Upper lobe of left lung (tissue), 6 donors: ENCODE results near the gene TAF4. TPM values are rescaled to one million over a fixed set of nuclear protein-coding genes. Genes with fewer than 3 reads are reported as not detected.

Experiments
- ATAC-seq, 2 donors: fragments of 200-7000 bp; cut with Tn5 transposase; one replicate each; pipeline ENCODE4 v1.9.1; 2022; ENCODE audit warnings: mild to moderate bottlenecking in 2 of 2, moderate library complexity in 2 of 2; ENCODE audit not compliant: low FRiP score in 2 of 2
- DNase-seq, 2 donors: peaks; one replicate each; pipeline ENCODE4 v3.0.0-alpha.2; 2019 to 2020
- H3K27ac ChIP-seq, 4 donors: fragments of 200-600 bp; sonication (generic); one replicate each; pipeline ENCODE4 v1.5.1; 2016 to 2019
- H3K27me3 ChIP-seq, 4 donors: fragments of 200-600 bp; sonication (generic); one replicate each; pipeline ENCODE4 v1.5.1; 2017 to 2019
- H3K36me3 ChIP-seq, 4 donors: fragments of 200-600 bp; sonication (generic); one replicate each; pipeline ENCODE4 v1.5.1; 2016 to 2019
- H3K4me1 ChIP-seq, 4 donors: fragments of 200-600 bp; sonication (generic); one replicate each; pipeline ENCODE4 v1.5.1; 2018 to 2019
- H3K4me3 ChIP-seq, 4 donors: fragments of 200-600 bp; sonication (generic); one replicate each; pipeline ENCODE4 v1.5.1; 2017 to 2019; ENCODE audit warnings: mild to moderate bottlenecking in 2 of 4, moderate library complexity in 1 of 4
- H3K9me3 ChIP-seq, 4 donors: fragments of 200-600 bp; sonication (generic); one replicate each; pipeline ENCODE4 v1.5.1; 2018 to 2019
- CTCF ChIP-seq, 6 experiments: fragments of 450-650 bp in 4 of 6; fragments of 200-600 bp in 2 of 6; sonication (generic) in 2 of 6; IDR thresholded peaks; one replicate each; pipeline ENCODE4 v1.5.1; 2016 to 2019; ENCODE audit warnings: antibody characterized with exemption in 6 of 6
- EP300 ChIP-seq, 4 donors: sonication (generic); formaldehyde crosslinking; IDR thresholded peaks; one replicate each; pipeline ENCODE4 v1.5.1; 2017; ENCODE audit warnings: antibody characterized with exemption in 4 of 4, control low read depth in 2 of 4
- POLR2A ChIP-seq, 4 donors: fragments of 450-650 bp; IDR thresholded peaks; one replicate each; pipeline ENCODE4 v1.5.1; 2016 to 2017; ENCODE audit warnings: antibody characterized with exemption in 4 of 4, mild to moderate bottlenecking in 2 of 4
- POLR2AphosphoS5 ChIP-seq, 2 donors: sonication (generic); formaldehyde crosslinking; IDR thresholded peaks; one replicate each; pipeline ENCODE4 v1.5.1; 2017; ENCODE audit warnings: antibody characterized with exemption in 2 of 2
- WGBS, 2 donors: methylation state at CpG; one replicate each; pipeline ENCODE4 v1.1.5; 2017 to 2018; 5-methylcytosine and 5-hydroxymethylcytosine counted together
- total RNA-seq, 6 donors: library from RNA; depleted of rRNA in 4 of 6; stranded (reverse); fragments of >200 nt in 4 of 6; gene quantifications; one replicate each; pipeline versions ENCODE4 v1.1.0 to v1.2.1, GENCODE V29; 2016 to 2021
- donor health status: DM: no; HTN: no; CAD: no; lungs with moderate emphysema.
- donor health status: DM: no; HTN: yes; CAD: no; lungs with severe emphysema.

TAF4 gene
- total RNA-seq, 6 donors from 2014 or later = 13.0 to 44.0 (median 20.7) TPM

- H3K36me3 ChIP-seq = peaks cover 0 to under 1% (median 0%) of the 10 kb centered on the region in 4 donors
- ATAC-seq = no peak
- 89 to 93% methylated on average over 19 of the region's 19 CpGs for WGBS, 2 donors
- no peak overlapping the region for H3K27ac ChIP-seq
- H3K9me3 ChIP-seq = no peaks in the 10 kb centered on the region
- TF ChIP-seq EP300 (IDR thresholded peaks at IDR 0.05) = no peak
- H3K4me3 ChIP-seq = no peak overlapping the region
- peaks cover 0 to 16% (median 0%) of the 10 kb centered on the region in 4 donors for H3K4me1 ChIP-seq
- H3K27me3 ChIP-seq = no peaks in the 10 kb centered on the region
- no peak for DNase-seq
These were observed 46.4 kb downstream of the TAF4 start for GRCh38 chr20:62019144-62019805.

GRCh38 chr20:62018437-62019143 lies 47.1 kb downstream of the TAF4 start:
- peaks cover 0 to 5% (median 1%) of the 10 kb centered on the region in 4 donors for H3K36me3 ChIP-seq
- DNase-seq = peak in 1 of 2 donors; percentile 54
- 91 to 94% methylated on average over 13 to 23 of the region's 23 CpGs for WGBS, 2 donors
- no peaks in the 10 kb centered on the region for H3K9me3 ChIP-seq
- no peak for ATAC-seq
- peaks cover 0 to 16% (median 0%) of the 10 kb centered on the region in 4 donors for H3K4me1 ChIP-seq
- no peak overlapping the region for H3K27ac ChIP-seq
- H3K4me3 ChIP-seq = no peak overlapping the region
- H3K27me3 ChIP-seq = no peaks in the 10 kb centered on the region
- TF ChIP-seq EP300 (IDR thresholded peaks at IDR 0.05) = no peak
- no peak for TF ChIP-seq POLR2AphosphoS5 (IDR thresholded peaks at IDR 0.05)
- no peak for TF ChIP-seq POLR2A (IDR thresholded peaks at IDR 0.05)
- TF ChIP-seq CTCF (IDR thresholded peaks at IDR 0.05) = no peak

GRCh38 chr20:62015540-62016288 lies 50.0 kb downstream of the TAF4 start:
- H3K27me3 ChIP-seq = no peaks in the 10 kb centered on the region
- TF ChIP-seq CTCF (IDR thresholded peaks at IDR 0.05) = no peak
- no peak for TF ChIP-seq POLR2AphosphoS5 (IDR thresholded peaks at IDR 0.05)
- no peak for TF ChIP-seq POLR2A (IDR thresholded peaks at IDR 0.05)
- no peak for TF ChIP-seq EP300 (IDR thresholded peaks at IDR 0.05)
- DNase-seq (peak in 1 of 2 donors; percentile 69), ATAC-seq (no peak)
- H3K4me1 ChIP-seq = peaks cover 0 to 12% (median 0%) of the 10 kb centered on the region in 4 donors
- H3K4me3 ChIP-seq = no peak overlapping the region
- H3K9me3 ChIP-seq = no peaks in the 10 kb centered on the region
- H3K27ac ChIP-seq = no peak overlapping the region
- WGBS, 2 donors = 84% methylated on average over 21 to 24 of the region's 24 CpGs
- peaks cover 0 to 24% (median 16%) of the 10 kb centered on the region in 4 donors for H3K36me3 ChIP-seq

DNA sequence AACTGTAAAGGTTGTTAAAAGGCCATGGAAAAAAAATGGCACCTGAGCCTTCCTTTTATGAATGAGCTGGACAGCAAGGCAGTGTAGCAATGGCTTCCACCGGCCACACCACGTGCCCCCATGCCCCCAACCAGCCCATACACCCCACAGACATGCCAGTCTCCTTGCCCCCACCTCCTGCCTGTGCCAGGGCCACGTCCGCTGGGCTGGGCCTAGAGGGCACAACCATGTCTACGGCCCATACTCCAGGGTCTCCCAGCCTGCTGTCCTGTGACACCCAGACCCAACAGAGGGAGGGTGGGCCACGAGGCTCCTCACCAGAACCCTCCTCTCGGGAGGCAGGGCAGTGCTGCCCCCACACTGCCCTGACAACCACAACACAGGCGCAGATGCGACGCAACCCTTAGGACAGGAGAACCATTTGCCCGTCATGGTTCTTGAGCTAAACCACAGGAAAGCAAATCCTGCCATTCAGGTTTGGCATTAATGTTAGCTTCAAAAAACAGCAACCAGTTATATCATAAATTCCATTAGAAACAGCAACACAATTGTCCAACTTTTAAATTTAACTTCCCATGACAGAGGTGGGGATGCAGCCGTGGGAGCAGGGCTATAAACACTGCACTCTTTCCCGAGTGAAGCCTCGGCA lies 50.7 kb downstream of the TAF4 start:
- no peaks in the 10 kb centered on the region for H3K27me3 ChIP-seq
- TF ChIP-seq EP300 (IDR thresholded peaks at IDR 0.05) = no peak
- no peak for TF ChIP-seq POLR2AphosphoS5 (IDR thresholded peaks at IDR 0.05)
- TF ChIP-seq POLR2A (IDR thresholded peaks at IDR 0.05) = no peak
- TF ChIP-seq CTCF (IDR thresholded peaks at IDR 0.05) = no peak
- H3K36me3 ChIP-seq = peaks cover 0 to 29% (median 17%) of the 10 kb centered on the region in 4 donors
- no peak overlapping the region for H3K27ac ChIP-seq
- no peak overlapping the region for H3K4me3 ChIP-seq
- peaks cover 0 to 10% (median 0%) of the 10 kb centered on the region in 4 donors for H3K4me1 ChIP-seq
- H3K9me3 ChIP-seq = no peaks in the 10 kb centered on the region
- DNase-seq (peak in 1 of 2 donors; percentile 62), ATAC-seq (no peak)
- 76 to 83% methylated on average over 14 of the region's 14 CpGs for WGBS, 2 donors

GRCh38 chr20:62014488-62014775 lies 51.2 kb downstream of the TAF4 start:
- TF ChIP-seq POLR2A (IDR thresholded peaks at IDR 0.05) (no peak), EP300 (IDR thresholded peaks at IDR 0.05) (no peak), CTCF (IDR thresholded peaks at IDR 0.05) (no peak), POLR2AphosphoS5 (IDR thresholded peaks at IDR 0.05) (no peak)
- Histone ChIP-seq H3K36me3 (peaks cover 0 to 35% (median 22%) of the 10 kb centered on the region in 4 donors), H3K4me3 (no peak overlapping the region), H3K9me3 (no peaks in the 10 kb centered on the region), H3K27ac (no peak overlapping the region), H3K4me1 (peaks cover 0 to 5% (median 0%) of the 10 kb centered on the region in 4 donors), H3K27me3 (no peaks in the 10 kb centered on the region)
- DNase-seq (no peak), ATAC-seq (no peak)
- WGBS, 2 donors = 86 to 88% methylated on average over 5 to 12 of the region's 12 CpGs
